CD4-positive, alpha-beta T cell (primary cell): Measurements from ENCODE around the gene HMOX1. TPM values are rescaled to one million over a fixed set of nuclear protein-coding genes. Genes with fewer than 3 reads are reported as not detected.
A peak's percentile ranks its signal among the peaks of the same experiment; 100 is the strongest.
"Not testable (repeated sequence)": the region's sequence is repeated elsewhere in the genome, so short reads cannot be mapped to it uniquely, and the experiment has no call there.

Experiments used
- ATAC-seq: fragments of 200-7000 bp; cut with Tn5 transposase; one replicate; pipeline ENCODE4 v1.10.0; 2022; ENCODE audit warnings: mild to moderate bottlenecking; ENCODE audit not compliant: poor library complexity
- CTCF ChIA-PET: fragments of 350-600 bp; sonication (Branson Sonifier 250); formaldehyde crosslinking; loops from one replicate; lab custom pipeline; 2021; ENCODE audit warnings: antibody characterized with exemption, inconsistent platforms; lab: Charles Lee
- POLR2A ChIA-PET: fragments of 350-600 bp; sonication (Branson Sonifier 250); formaldehyde crosslinking; loops from one replicate; lab custom pipeline; 2021; ENCODE audit warnings: antibody characterized with exemption, inconsistent platforms; lab: Charles Lee
- DNase-seq, 14 experiments: peaks; one replicate each; pipeline ENCODE4 v3.0.0-alpha.2; 2013 to 2020; ENCODE audit warnings: mixed read lengths in 2 of 14
- H3K27ac ChIP-seq, 2 donors: one replicate each; pipeline versions ENCODE4 v1.5.1 to v1.7.0; 2013; ENCODE audit warnings: low read length in 2 of 2, low read depth in 1 of 2, mild to moderate bottlenecking in 1 of 2
- H3K27me3 ChIP-seq, 2 experiments: 1 replicate in 1 of 2; 2 replicates in 1 of 2; pipeline versions ENCODE4 v1.6.1 to v1.7.0; 2013; ENCODE audit warnings: low read length in 2 of 2, control low read depth in 1 of 2, mild to moderate bottlenecking in 1 of 2, moderate library complexity in 1 of 2; ENCODE audit not compliant: insufficient read depth in 2 of 2, control insufficient read depth in 1 of 2
- H3K36me3 ChIP-seq: one replicate; pipeline ENCODE4 v1.6.1; 2013; ENCODE audit warnings: low read length, control low read depth; ENCODE audit not compliant: insufficient read depth
- H3K4me1 ChIP-seq: one replicate; pipeline ENCODE4 v1.6.1; 2013; ENCODE audit warnings: low read length, control low read depth; ENCODE audit not compliant: insufficient read depth
- H3K4me3 ChIP-seq: one replicate; pipeline ENCODE4 v1.5.1; 2013; ENCODE audit warnings: mild to moderate bottlenecking, low read length, moderate library complexity
- H3K9me3 ChIP-seq, 2 experiments: 1 replicate in 1 of 2; 2 replicates in 1 of 2; pipeline versions ENCODE4 v1.6.1 to v1.7.0; 2013; ENCODE audit warnings: low read length in 2 of 2, mild to moderate bottlenecking in 2 of 2, control low read depth in 1 of 2, moderate library complexity in 1 of 2; ENCODE audit not compliant: control insufficient read depth in 1 of 2, insufficient read depth in 1 of 2
- H3K27ac Mint-ChIP-seq: one replicate; pipeline ENCODE4 v1.8.0; 2020; ENCODE audit warnings: mixed read lengths
- H3K27me3 Mint-ChIP-seq: one replicate; pipeline ENCODE4 v1.8.0; 2021; ENCODE audit warnings: mixed read lengths
- H3K36me3 Mint-ChIP-seq: one replicate; pipeline ENCODE4 v1.8.0; 2021; ENCODE audit warnings: low read depth, mixed read lengths
- H3K4me1 Mint-ChIP-seq: one replicate; pipeline ENCODE4 v1.8.0; 2021; ENCODE audit warnings: low read depth, mixed read lengths
- H3K4me3 Mint-ChIP-seq: one replicate; pipeline ENCODE4 v1.8.0; 2020; ENCODE audit warnings: mild to moderate bottlenecking, mixed read lengths
- H3K9me3 Mint-ChIP-seq: one replicate; pipeline ENCODE4 v1.8.0; 2020; ENCODE audit warnings: mixed read lengths
- intact Hi-C, 2 experiments: fragments of 100-400 bp; cut with DNase I in 1 of 2; cut with micrococcal nuclease in 1 of 2; formaldehyde crosslinking; loops; one replicate each; pipeline versions ENCODE4 v1.15.1 to v1.9.0; 2023 to 2025; cut with DNase I, micrococcal nuclease
- total RNA-seq, 174 experiments: library from RNA in 2 of 174; stranded (reverse) in 2 of 174; gene quantifications; one replicate each; pipeline ENCODE4 v1.2.3 and lab custom pipeline; 2021 to 2026
- TF ChIP-seq, protein P1 (sequence below): fragments of 200-600 bp; IDR thresholded peaks from one replicate; pipeline ENCODE4 v1.8.0; 2022; ENCODE audit warnings: antibody characterized with exemption, mild to moderate bottlenecking

The HMOX1 gene
- total RNA-seq, 2 experiments from 2014 or later: 1.1 to 1.5 TPM

DNA sequence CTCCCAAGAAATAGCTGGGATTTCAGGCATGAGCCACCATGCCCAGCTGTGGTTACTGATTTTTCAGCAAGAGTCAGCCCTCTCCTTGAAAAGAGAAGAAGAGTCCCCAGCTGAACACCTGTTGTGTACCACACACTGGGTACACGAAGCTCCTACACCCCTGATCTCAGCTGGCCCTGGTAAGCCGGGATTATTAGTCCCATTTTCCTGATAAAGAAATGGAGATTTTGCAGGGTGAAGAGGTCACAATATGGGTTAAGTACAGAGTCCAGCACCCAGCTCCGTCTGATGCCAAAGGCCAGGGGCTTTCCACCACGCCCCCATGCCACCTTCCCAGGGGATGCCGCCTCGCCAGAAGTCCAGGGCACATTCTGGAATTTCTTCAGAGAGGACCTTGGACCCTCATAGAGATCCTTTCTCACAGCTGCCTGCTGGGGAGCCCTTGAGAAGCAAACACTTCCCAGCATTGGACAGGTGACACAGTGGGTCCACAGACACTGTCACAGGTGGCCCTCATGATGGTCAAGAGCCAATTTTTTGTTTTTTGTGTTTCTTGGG is 19.8 kb upstream of the HMOX1 start:
- no peak overlapping the region for H3K4me3 Mint-ChIP-seq
- H3K36me3 Mint-ChIP-seq: no peaks in the 10 kb centered on the region
- TF ChIP-seq, protein P1, sequence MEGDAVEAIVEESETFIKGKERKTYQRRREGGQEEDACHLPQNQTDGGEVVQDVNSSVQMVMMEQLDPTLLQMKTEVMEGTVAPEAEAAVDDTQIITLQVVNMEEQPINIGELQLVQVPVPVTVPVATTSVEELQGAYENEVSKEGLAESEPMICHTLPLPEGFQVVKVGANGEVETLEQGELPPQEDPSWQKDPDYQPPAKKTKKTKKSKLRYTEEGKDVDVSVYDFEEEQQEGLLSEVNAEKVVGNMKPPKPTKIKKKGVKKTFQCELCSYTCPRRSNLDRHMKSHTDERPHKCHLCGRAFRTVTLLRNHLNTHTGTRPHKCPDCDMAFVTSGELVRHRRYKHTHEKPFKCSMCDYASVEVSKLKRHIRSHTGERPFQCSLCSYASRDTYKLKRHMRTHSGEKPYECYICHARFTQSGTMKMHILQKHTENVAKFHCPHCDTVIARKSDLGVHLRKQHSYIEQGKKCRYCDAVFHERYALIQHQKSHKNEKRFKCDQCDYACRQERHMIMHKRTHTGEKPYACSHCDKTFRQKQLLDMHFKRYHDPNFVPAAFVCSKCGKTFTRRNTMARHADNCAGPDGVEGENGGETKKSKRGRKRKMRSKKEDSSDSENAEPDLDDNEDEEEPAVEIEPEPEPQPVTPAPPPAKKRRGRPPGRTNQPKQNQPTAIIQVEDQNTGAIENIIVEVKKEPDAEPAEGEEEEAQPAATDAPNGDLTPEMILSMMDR: no peak
- no peaks in the 10 kb centered on the region for H3K4me1 Mint-ChIP-seq
- no peak for ATAC-seq
- intact Hi-C loops: no loop called here
- peaks cover 0 to 6% of the 10 kb centered on the region in 2 experiments for H3K27me3 ChIP-seq
- no peak for DNase-seq
- CTCF ChIA-PET: no interaction called here
- H3K36me3 ChIP-seq: no peaks in the 10 kb centered on the region
- no peak overlapping the region for H3K4me3 ChIP-seq
- no peaks in the 10 kb centered on the region for H3K9me3 ChIP-seq
- no peak overlapping the region for H3K27ac Mint-ChIP-seq
- no peaks in the 10 kb centered on the region for H3K4me1 ChIP-seq
- POLR2A ChIA-PET: no interaction called here
- peaks cover 15% of the 10 kb centered on the region for H3K27me3 Mint-ChIP-seq
- no peaks in the 10 kb centered on the region for H3K9me3 Mint-ChIP-seq
- H3K27ac ChIP-seq: no peak overlapping the region

DNA sequence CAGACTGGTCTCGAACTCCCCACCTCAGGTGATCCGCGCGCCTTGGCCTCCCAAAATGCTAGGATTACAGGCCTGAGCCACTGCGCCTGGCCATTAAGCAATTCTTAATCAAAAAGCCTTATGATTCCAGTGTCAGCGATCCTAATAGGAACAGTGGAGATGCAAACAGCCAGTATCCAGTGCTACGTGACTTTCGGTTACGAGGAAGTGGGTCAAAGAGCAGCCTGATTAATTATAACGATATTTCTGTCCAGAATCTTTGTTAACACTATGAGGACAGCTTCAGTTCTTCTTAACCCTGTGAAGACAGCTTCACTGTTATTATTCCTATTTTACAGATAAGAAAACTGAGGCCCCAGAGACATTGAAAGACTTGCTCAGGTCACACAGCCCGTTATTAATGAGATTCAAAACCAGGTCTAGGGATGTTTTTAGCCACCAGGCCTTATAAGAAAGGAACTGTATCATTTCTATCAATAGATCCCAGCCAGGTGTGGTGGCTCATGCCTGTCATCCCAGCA is 17.3 kb upstream of the HMOX1 start:
- H3K9me3 Mint-ChIP-seq: no peaks in the 10 kb centered on the region
- H3K36me3 ChIP-seq: no peaks in the 10 kb centered on the region
- no peaks in the 10 kb centered on the region for H3K4me1 Mint-ChIP-seq
- H3K9me3 ChIP-seq: no peaks in the 10 kb centered on the region
- ChIA-PET POLR2A (no interaction called here), CTCF (interaction anchor here (0.7 to 1.1 kb wide), 2 partner anchors 13 to 32 kb away, joined by 4 read pairs; no protein-coding TSS in a partner anchor)
- no peak overlapping the region for H3K27ac ChIP-seq
- intact Hi-C loops: no loop called here
- no peak overlapping the region for H3K4me3 Mint-ChIP-seq
- H3K27me3 ChIP-seq: peaks cover 0 to 18% of the 10 kb centered on the region in 2 experiments
- TF ChIP-seq, protein P1: no peak
- no peaks in the 10 kb centered on the region for H3K36me3 Mint-ChIP-seq
- no peak for ATAC-seq
- no peak for DNase-seq
- H3K4me3 ChIP-seq: no peak overlapping the region
- no peak overlapping the region for H3K27ac Mint-ChIP-seq
- H3K4me1 ChIP-seq: no peaks in the 10 kb centered on the region
- H3K27me3 Mint-ChIP-seq: peaks cover 27% of the 10 kb centered on the region

DNA sequence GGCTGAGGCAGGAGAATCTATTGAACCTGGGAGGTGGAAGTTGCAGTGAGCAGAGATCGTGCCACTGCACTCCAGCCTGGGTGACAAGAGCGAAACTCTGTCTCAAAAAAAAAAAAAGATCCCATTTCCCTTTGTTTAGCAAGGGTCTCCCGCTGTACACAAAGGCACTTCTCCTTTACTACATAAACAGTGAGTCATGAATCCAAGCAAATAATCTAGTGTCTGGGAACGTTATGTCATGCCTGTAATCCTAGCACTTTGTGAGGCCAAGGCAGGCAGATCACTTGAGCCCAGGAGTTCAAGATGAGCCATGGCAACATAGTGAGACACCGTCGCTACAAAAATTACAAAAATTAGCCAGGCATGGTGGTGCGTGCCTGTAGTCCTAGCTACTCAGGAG is 16.7 kb upstream of the HMOX1 start:
- DNase-seq: peak in 2 of 14 experiments; percentile 38 to 54
- H3K36me3 ChIP-seq, H3K9me3 Mint-ChIP-seq, CTCF ChIA-PET, POLR2A ChIA-PET, intact Hi-C loops, H3K4me3 ChIP-seq, H3K4me1 Mint-ChIP-seq, H3K4me1 ChIP-seq, ATAC-seq, H3K27ac Mint-ChIP-seq, H3K36me3 Mint-ChIP-seq, H3K27ac ChIP-seq, H3K9me3 ChIP-seq, H3K4me3 Mint-ChIP-seq: not testable (repeated sequence)
- H3K27me3 Mint-ChIP-seq: peaks cover 33% of the 10 kb centered on the region
- peaks cover 0 to 21% of the 10 kb centered on the region in 2 experiments for H3K27me3 ChIP-seq
